OCI-M2 (cell line): Measurements from ENCODE around the gene GLG1.

ENCODE experiments used
- DNase-seq: peaks from one replicate; lab custom pipeline; 2025; ENCODE audit not compliant: unreplicated experiment; lab: John Stamatoyannopoulos, UW

The GLG1 gene

GRCh38 chr16:74485916-74486315, 121.0 kb downstream of the GLG1 start:
- DNase-seq = no peak

- DNase-seq = no peak
Measured at GRCh38 chr16:74480150-74481029, 126.5 kb downstream of the GLG1 start.

GRCh38 chr16:74477226-74477625, 129.7 kb downstream of the GLG1 start:
- DNase-seq = no peak

- DNase-seq = no peak
Measured at GRCh38 chr16:74474416-74474815, 132.5 kb downstream of the GLG1 start.

GRCh38 chr16:74472540-74472939, 134.4 kb downstream of the GLG1 start:
- DNase-seq = no peak

- DNase-seq = no peak
Measured at GRCh38 chr16:74472010-74472409, 134.9 kb downstream of the GLG1 start.

GRCh38 chr16:74469946-74470478, 136.9 kb downstream of the GLG1 start:
- DNase-seq = no peak

- DNase-seq = no peak
Measured at GRCh38 chr16:74468807-74469525, 137.9 kb downstream of the GLG1 start.

- DNase-seq = no peak
Measured at GRCh38 chr16:74466872-74467271, 140.0 kb downstream of the GLG1 start.

- no peak for DNase-seq
Measured at GRCh38 chr16:74465851-74466685, 140.8 kb downstream of the GLG1 start.

- no peak for DNase-seq
Measured at GRCh38 chr16:74465281-74465680, 141.6 kb downstream of the GLG1 start.

GRCh38 chr16:74463888-74464287, 143.0 kb downstream of the GLG1 start:
- DNase-seq = no peak

- DNase-seq = no peak
Measured at GRCh38 chr16:74462361-74462760, 144.6 kb downstream of the GLG1 start.

GRCh38 chr16:74461826-74462225, 145.1 kb downstream of the GLG1 start:
- no peak for DNase-seq

GRCh38 chr16:74460542-74460941, 146.4 kb downstream of the GLG1 start:
- no peak for DNase-seq

GRCh38 chr16:74456290-74456625, 150.7 kb downstream of the GLG1 start:
- DNase-seq = no peak

- DNase-seq = no peak
Measured at GRCh38 chr16:74455619-74456289, 151.2 kb downstream of the GLG1 start.

- no peak for DNase-seq
Measured at GRCh38 chr16:74455213-74455612, 151.7 kb downstream of the GLG1 start.

- no peak for DNase-seq
Measured at GRCh38 chr16:74451951-74452758, 154.8 kb downstream of the GLG1 start.
